ENCODE data around the gene NINJ1.
A peak's percentile ranks its signal among the peaks of the same experiment; 100 is the strongest.

Gene NINJ1

GRCh38 chr9:93137362-93137761 lies 3.3 kb upstream of the NINJ1 start:
- Histone ChIP-seq H3K36me3 (ENCODE audit: control insufficient read depth, insufficient read depth, low read length) (no peaks in the 10 kb centered on the region), H3K4me3 (ENCODE audit: low read length) (no peak overlapping the region), H3K27me3 (ENCODE audit: control insufficient read depth, insufficient read depth, low read length) (peaks cover 5% of the 10 kb centered on the region), H3K9ac (ENCODE audit: low read length) (no peak overlapping the region), H3K4me1 (ENCODE audit: control insufficient read depth, insufficient read depth, low read length) (peaks cover 25% of the 10 kb centered on the region), H3K9me3 (ENCODE audit: control insufficient read depth, low read length) (no peaks in the 10 kb centered on the region)

- peaks cover 30% of the 10 kb centered on the region for H3K4me1 ChIP-seq (ENCODE audit: control insufficient read depth, insufficient read depth, low read length)
- H3K9me3 ChIP-seq (ENCODE audit: control insufficient read depth, low read length): no peaks in the 10 kb centered on the region
- no peak overlapping the region for H3K4me3 ChIP-seq (ENCODE audit: low read length)
- H3K27me3 ChIP-seq (ENCODE audit: control insufficient read depth, insufficient read depth, low read length): peaks cover 5% of the 10 kb centered on the region
- no peak overlapping the region for H3K9ac ChIP-seq (ENCODE audit: low read length)
- no peaks in the 10 kb centered on the region for H3K36me3 ChIP-seq (ENCODE audit: control insufficient read depth, insufficient read depth, low read length)
These were observed 2.0 kb upstream of the NINJ1 start for GRCh38 chr9:93136011-93136440.

DNA sequence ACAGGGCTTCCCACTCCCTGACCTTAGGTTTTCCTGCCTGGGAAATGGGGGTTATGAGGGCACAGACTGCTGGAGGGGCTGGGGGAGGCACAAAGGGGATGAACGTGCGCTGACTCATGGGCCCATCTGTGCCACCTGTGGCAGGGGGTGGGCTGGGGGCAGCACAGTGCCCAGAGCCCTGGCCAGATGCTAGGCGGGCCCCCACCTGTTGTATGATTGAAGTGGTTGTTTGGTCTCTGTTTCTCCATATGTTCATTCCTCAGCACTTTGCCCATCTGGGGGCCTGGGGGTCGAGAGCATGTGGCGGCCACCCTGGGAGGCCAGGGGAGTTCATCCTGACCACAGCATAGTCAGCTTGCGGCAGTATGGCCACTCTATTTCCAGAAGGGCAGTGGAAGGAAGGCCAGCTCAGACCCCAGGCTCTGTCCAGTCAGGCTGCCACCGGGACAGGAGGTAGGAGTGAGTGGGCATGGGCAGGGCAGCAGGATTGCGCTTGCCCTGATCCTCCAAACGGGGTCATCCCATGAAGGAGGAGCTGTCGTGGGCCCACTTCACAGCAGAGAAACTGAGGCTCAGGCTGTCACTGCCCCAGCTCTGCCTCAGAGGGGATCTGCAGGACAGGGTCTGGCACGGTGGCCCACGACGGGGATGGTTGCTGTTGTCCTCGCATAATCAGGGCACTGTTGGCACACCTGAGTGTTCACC lies 841 bp upstream of the NINJ1 start:
- Histone ChIP-seq H3K27me3 (ENCODE audit: control insufficient read depth, insufficient read depth, low read length) (peaks cover 5% of the 10 kb centered on the region), H3K9me3 (ENCODE audit: control insufficient read depth, low read length) (no peaks in the 10 kb centered on the region), H3K9ac (ENCODE audit: low read length) (peak overlapping the region; percentile 76), H3K4me1 (ENCODE audit: control insufficient read depth, insufficient read depth, low read length) (peaks cover 30% of the 10 kb centered on the region), H3K4me3 (ENCODE audit: low read length) (peak overlapping the region; percentile 31), H3K36me3 (ENCODE audit: control insufficient read depth, insufficient read depth, low read length) (no peaks in the 10 kb centered on the region)

GRCh38 chr9:93133681-93134014 lies 403 bp downstream of the NINJ1 start:
- Histone ChIP-seq H3K9me3 (ENCODE audit: control insufficient read depth, low read length) (no peaks in the 10 kb centered on the region), H3K4me1 (ENCODE audit: control insufficient read depth, insufficient read depth, low read length) (peaks cover 37% of the 10 kb centered on the region), H3K27me3 (ENCODE audit: control insufficient read depth, insufficient read depth, low read length) (peaks cover 5% of the 10 kb centered on the region), H3K36me3 (ENCODE audit: control insufficient read depth, insufficient read depth, low read length) (no peaks in the 10 kb centered on the region), H3K4me3 (ENCODE audit: low read length) (peak overlapping the region; percentile 36), H3K9ac (ENCODE audit: low read length) (peak overlapping the region; percentile 87)

DNA sequence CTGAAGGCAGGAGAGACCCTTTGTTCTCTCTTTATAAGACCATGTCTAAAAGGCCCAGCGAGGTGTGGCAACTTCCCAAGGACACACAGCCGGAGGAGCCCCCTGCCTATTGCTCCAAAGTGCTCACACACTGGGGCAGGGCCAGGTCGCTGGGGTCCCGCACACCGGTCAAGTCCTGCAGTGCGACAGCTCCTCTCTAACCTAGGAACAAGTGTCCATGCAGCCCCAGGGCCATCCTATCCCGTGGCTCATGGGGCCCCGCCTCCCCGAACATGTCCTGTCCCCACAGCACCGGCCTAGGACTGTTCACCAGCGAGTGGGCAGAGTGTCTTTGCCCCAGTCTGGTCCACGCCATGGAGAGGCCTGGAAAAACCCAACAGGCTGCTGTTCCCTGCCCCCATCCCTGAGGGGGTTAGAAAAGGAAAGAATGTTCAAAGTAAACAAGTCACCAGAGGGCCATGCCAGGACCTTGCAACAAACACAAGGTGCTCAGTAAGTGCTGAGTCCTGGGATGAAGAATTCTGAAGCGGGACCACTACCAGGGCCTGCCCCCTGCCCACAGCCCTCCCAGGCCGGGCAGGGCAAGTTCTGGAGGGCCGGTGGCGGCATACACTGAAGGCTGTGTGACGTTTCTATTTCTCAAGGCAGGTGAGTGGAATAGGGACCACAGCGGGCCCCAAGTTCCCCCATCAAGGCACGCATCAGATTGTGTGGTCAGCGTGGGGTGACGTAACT lies 938 bp downstream of the NINJ1 start:
- peak overlapping the region; percentile 87 for H3K9ac ChIP-seq (ENCODE audit: low read length)
- H3K9me3 ChIP-seq (ENCODE audit: control insufficient read depth, low read length): no peaks in the 10 kb centered on the region
- peaks cover 37% of the 10 kb centered on the region for H3K4me1 ChIP-seq (ENCODE audit: control insufficient read depth, insufficient read depth, low read length)
- no peaks in the 10 kb centered on the region for H3K36me3 ChIP-seq (ENCODE audit: control insufficient read depth, insufficient read depth, low read length)
- peaks cover 5% of the 10 kb centered on the region for H3K27me3 ChIP-seq (ENCODE audit: control insufficient read depth, insufficient read depth, low read length)
- H3K4me3 ChIP-seq (ENCODE audit: low read length): peak overlapping the region; percentile 36

- H3K4me1 ChIP-seq (ENCODE audit: control insufficient read depth, insufficient read depth, low read length): peaks cover 43% of the 10 kb centered on the region
- no peaks in the 10 kb centered on the region for H3K36me3 ChIP-seq (ENCODE audit: control insufficient read depth, insufficient read depth, low read length)
These were observed 1.6 kb downstream of the NINJ1 start for GRCh38 chr9:93132287-93132927.

DNA sequence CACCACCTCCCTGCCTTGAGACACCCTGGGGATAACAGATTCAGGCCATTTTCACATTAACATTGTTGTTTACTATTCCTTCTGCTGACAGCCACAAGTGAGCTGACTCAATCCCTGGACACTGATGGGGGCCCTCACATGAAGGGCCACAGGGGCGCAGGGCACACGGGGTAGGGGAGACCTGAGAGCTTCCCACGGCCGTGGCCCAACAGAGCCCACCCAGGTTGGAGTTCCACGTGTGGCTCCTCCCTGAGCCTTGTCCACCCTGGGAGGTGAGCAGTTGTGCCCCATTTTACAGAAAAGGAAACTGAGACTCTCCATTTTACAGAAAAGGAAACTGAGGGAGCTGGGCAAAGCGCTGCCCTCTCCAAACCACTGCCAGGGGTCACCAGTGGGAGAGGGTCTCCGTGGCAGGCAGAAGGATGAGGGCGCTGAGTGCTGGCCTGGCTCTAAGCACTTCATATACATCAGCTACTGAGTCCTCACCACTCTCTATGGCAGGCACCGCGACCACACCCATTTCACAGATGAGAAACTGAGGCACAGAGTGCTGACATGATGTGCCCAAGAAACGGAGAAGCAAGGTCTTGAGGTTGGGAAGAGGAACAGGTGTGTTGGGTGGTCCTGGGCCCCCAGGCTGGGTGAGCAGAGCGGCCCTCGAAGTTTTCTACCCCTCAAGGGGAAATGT lies 2.3 kb downstream of the NINJ1 start:
- H3K36me3 ChIP-seq (ENCODE audit: control insufficient read depth, insufficient read depth, low read length): no peaks in the 10 kb centered on the region
- H3K4me1 ChIP-seq (ENCODE audit: control insufficient read depth, insufficient read depth, low read length): peaks cover 44% of the 10 kb centered on the region
- no peaks in the 10 kb centered on the region for H3K9me3 ChIP-seq (ENCODE audit: control insufficient read depth, low read length)
- H3K27me3 ChIP-seq (ENCODE audit: control insufficient read depth, insufficient read depth, low read length): peaks cover 5% of the 10 kb centered on the region
- H3K9ac ChIP-seq (ENCODE audit: low read length): peak overlapping the region; percentile 87
- no peak overlapping the region for H3K4me3 ChIP-seq (ENCODE audit: low read length)

More at GRCh38 chr9:93132287-93132927, 1.6 kb downstream of the NINJ1 start:
- H3K9ac ChIP-seq (ENCODE audit: low read length): peak overlapping the region; percentile 87
- peak overlapping the region; percentile 36 for H3K4me3 ChIP-seq (ENCODE audit: low read length)
- no peaks in the 10 kb centered on the region for H3K9me3 ChIP-seq (ENCODE audit: control insufficient read depth, low read length)
- peaks cover 5% of the 10 kb centered on the region for H3K27me3 ChIP-seq (ENCODE audit: control insufficient read depth, insufficient read depth, low read length)

DNA sequence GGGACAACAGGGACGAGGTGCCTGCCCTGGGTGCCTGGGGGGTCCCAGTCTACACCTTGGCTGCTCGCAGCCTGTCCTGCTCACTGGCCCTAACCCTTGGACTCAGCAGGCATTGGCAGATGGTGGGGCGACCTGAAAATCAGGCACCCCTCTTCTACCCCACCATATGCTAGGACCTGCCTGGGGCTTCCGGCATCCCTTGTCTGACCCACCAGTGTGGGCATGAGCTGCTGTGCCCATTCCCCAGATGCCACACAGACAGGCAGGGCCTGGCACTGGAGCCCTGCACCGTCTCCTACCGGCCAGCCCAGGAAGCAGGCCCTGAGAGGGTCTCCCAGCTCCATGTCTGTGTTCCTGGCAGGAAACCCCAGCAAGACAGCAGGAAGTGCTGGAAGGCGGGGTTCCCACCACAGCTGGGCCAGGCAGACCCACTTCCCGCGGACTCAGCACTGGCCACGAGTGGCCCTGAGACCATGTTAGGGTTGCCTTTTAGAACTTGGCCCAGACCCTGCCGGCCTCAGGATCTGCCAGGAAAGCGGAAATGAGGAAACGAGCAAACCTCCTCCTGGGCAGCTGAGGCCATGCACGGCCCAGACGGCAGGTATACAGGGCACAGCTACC lies 3.1 kb downstream of the NINJ1 start:
- peaks cover 43% of the 10 kb centered on the region for H3K4me1 ChIP-seq (ENCODE audit: control insufficient read depth, insufficient read depth, low read length)
- peak overlapping the region; percentile 11 for H3K9ac ChIP-seq (ENCODE audit: low read length)
- no peaks in the 10 kb centered on the region for H3K9me3 ChIP-seq (ENCODE audit: control insufficient read depth, low read length)
- no peaks in the 10 kb centered on the region for H3K36me3 ChIP-seq (ENCODE audit: control insufficient read depth, insufficient read depth, low read length)
- H3K27me3 ChIP-seq (ENCODE audit: control insufficient read depth, insufficient read depth, low read length): peaks cover 5% of the 10 kb centered on the region
- no peak overlapping the region for H3K4me3 ChIP-seq (ENCODE audit: low read length)

GRCh38 chr9:93129691-93130500 lies 4.2 kb downstream of the NINJ1 start:
- Histone ChIP-seq H3K4me3 (ENCODE audit: low read length) (no peak overlapping the region), H3K9ac (ENCODE audit: low read length) (no peak overlapping the region), H3K4me1 (ENCODE audit: control insufficient read depth, insufficient read depth, low read length) (peaks cover 37% of the 10 kb centered on the region), H3K36me3 (ENCODE audit: control insufficient read depth, insufficient read depth, low read length) (no peaks in the 10 kb centered on the region), H3K27me3 (ENCODE audit: control insufficient read depth, insufficient read depth, low read length) (peaks cover under 1% of the 10 kb centered on the region), H3K9me3 (ENCODE audit: control insufficient read depth, low read length) (no peaks in the 10 kb centered on the region)

GRCh38 chr9:93129286-93129685 lies 4.8 kb downstream of the NINJ1 start:
- no peaks in the 10 kb centered on the region for H3K36me3 ChIP-seq (ENCODE audit: control insufficient read depth, insufficient read depth, low read length)
- H3K9ac ChIP-seq (ENCODE audit: low read length): no peak overlapping the region
- peaks cover 33% of the 10 kb centered on the region for H3K4me1 ChIP-seq (ENCODE audit: control insufficient read depth, insufficient read depth, low read length)
- no peak overlapping the region for H3K4me3 ChIP-seq (ENCODE audit: low read length)
- no peaks in the 10 kb centered on the region for H3K9me3 ChIP-seq (ENCODE audit: control insufficient read depth, low read length)
- H3K27me3 ChIP-seq (ENCODE audit: control insufficient read depth, insufficient read depth, low read length): no peaks in the 10 kb centered on the region

GRCh38 chr9:93128715-93129224 lies 5.3 kb downstream of the NINJ1 start:
- H3K36me3 ChIP-seq (ENCODE audit: control insufficient read depth, insufficient read depth, low read length): no peaks in the 10 kb centered on the region
- no peaks in the 10 kb centered on the region for H3K27me3 ChIP-seq (ENCODE audit: control insufficient read depth, insufficient read depth, low read length)
- no peak overlapping the region for H3K9ac ChIP-seq (ENCODE audit: low read length)
- no peaks in the 10 kb centered on the region for H3K9me3 ChIP-seq (ENCODE audit: control insufficient read depth, low read length)
- H3K4me3 ChIP-seq (ENCODE audit: low read length): no peak overlapping the region
- H3K4me1 ChIP-seq (ENCODE audit: control insufficient read depth, insufficient read depth, low read length): peaks cover 33% of the 10 kb centered on the region

Measured in mucosa of stomach (tissue), 1 donor.